SK-N-SH (cell line): ENCODE data around the gene FANCG. TPM values are rescaled to one million over a fixed set of nuclear protein-coding genes. Genes with fewer than 3 reads are reported as not detected.

Experiments
- CTCF ChIA-PET: fragments of 300-600, 350-600 bp; formaldehyde crosslinking; extraction: SDS; loops from one replicate; lab custom pipeline; 2021; lab: Yijun Ruan, JAX
- POLR2A ChIA-PET: fragments of 350-600 bp; sonication (Branson Sonifier 250); formaldehyde crosslinking; extraction: SDS; loops from one replicate; lab custom pipeline; 2020; ENCODE audit warnings: antibody characterized with exemption, inconsistent platforms; lab: Yijun Ruan, JAX
- DNase-seq: peaks from one replicate; pipeline ENCODE4 v3.0.0; 2012
- H2AFZ ChIP-seq: fragments of 200-600 bp; sonication (generic); 2 replicates; pipeline ENCODE4 v1.8.1; 2016; ENCODE audit warnings: antibody characterized with exemption, mild to moderate bottlenecking, low read depth
- H3F3A ChIP-seq: fragments of 200-600 bp; sonication (generic); replicated peaks from 2 replicates; pipeline ENCODE3; 2016; ENCODE audit warnings: antibody characterized with exemption, mild to moderate bottlenecking; ENCODE audit not compliant: insufficient read depth
- H3K27ac ChIP-seq, 2 experiments: fragments of 200-500 bp in 1 of 2; fragments of 200-600 bp in 1 of 2; sonication (Bioruptor generic) in 1 of 2; sonication (generic), shearing (Covaris generic) in 1 of 2; 2 replicates each; pipeline versions ENCODE4 v1.5.1 to v1.6.1; 2014 to 2016; ENCODE audit warnings: low read depth in 2 of 2, inconsistent platforms in 1 of 2, low read length in 1 of 2, mild to moderate bottlenecking in 1 of 2, mixed read lengths in 1 of 2
- H3K27me3 ChIP-seq: fragments of 200-600 bp; sonication (generic), shearing (Covaris generic); 2 replicates; pipeline ENCODE4 v1.6.1; 2016; ENCODE audit warnings: mixed run types; ENCODE audit not compliant: insufficient read depth
- H3K36me3 ChIP-seq, 2 experiments: fragments of 200-500 bp in 1 of 2; fragments of 200-600 bp in 1 of 2; sonication (Bioruptor generic) in 1 of 2; sonication (generic) in 1 of 2; replicated peaks in 1 of 2; 2 replicates each; pipeline versions ENCODE3 to v1.5.1; 2014 to 2016; ENCODE audit warnings: low read length in 1 of 2, mild to moderate bottlenecking in 1 of 2; ENCODE audit not compliant: insufficient read depth in 2 of 2, control insufficient read depth in 1 of 2
- H3K4me1 ChIP-seq, 2 experiments: fragments of 200-500 bp in 1 of 2; fragments of 200-600 bp in 1 of 2; sonication (Bioruptor generic) in 1 of 2; sonication (generic), shearing (Covaris generic) in 1 of 2; 2 replicates each; pipeline versions ENCODE4 v1.5.1 to v1.6.1; 2014 to 2016; ENCODE audit warnings: low read depth in 1 of 2, low read length in 1 of 2, mixed run types in 1 of 2; ENCODE audit not compliant: insufficient read depth in 2 of 2, control insufficient read depth in 1 of 2
- H3K4me2 ChIP-seq: fragments of 200-600 bp; sonication (generic), shearing (Covaris generic); 2 replicates; pipeline ENCODE4 v1.6.1; 2017; ENCODE audit warnings: mixed run types
- H3K4me3 ChIP-seq, 2 experiments: fragments of 200-500 bp in 1 of 2; fragments of 200-600 bp in 1 of 2; sonication (Bioruptor generic) in 1 of 2; sonication (generic), shearing (Covaris generic) in 1 of 2; 2 replicates each; pipeline versions ENCODE4 v1.5.1 to v1.8.1; 2014 to 2016; ENCODE audit warnings: low read depth in 2 of 2, inconsistent platforms in 1 of 2, low read length in 1 of 2, mild to moderate bottlenecking in 1 of 2, mixed read lengths in 1 of 2, moderate library complexity in 1 of 2
- H3K79me2 ChIP-seq: fragments of 200-600 bp; sonication (generic); 2 replicates; pipeline ENCODE4 v1.8.1; 2017; ENCODE audit warnings: mild to moderate bottlenecking; ENCODE audit not compliant: insufficient read depth
- H3K9ac ChIP-seq: fragments of 200-600 bp; sonication (generic); 2 replicates; pipeline ENCODE4 v1.6.1; 2017; ENCODE audit warnings: mixed run types
- H3K9me2 ChIP-seq: fragments of 200-600 bp; sonication (generic); 2 replicates; pipeline ENCODE4 v1.6.1; 2017; ENCODE audit warnings: mixed run types
- H3K9me3 ChIP-seq: fragments of 200-600 bp; sonication (generic); 2 replicates; pipeline ENCODE4 v1.6.1; 2017; ENCODE audit warnings: mixed run types, mild to moderate bottlenecking, moderate library complexity
- H4K20me1 ChIP-seq: fragments of 200-600 bp; sonication (generic); 2 replicates; pipeline ENCODE4 v1.6.1; 2017; ENCODE audit warnings: mild to moderate bottlenecking, mixed run types; ENCODE audit not compliant: insufficient read depth
- ELF1 ChIP-seq: IDR thresholded peaks from 2 replicates; pipeline ENCODE4 v1.4.0; 2012
- EP300 ChIP-seq, 2 experiments: IDR thresholded peaks; 2 replicates each; pipeline versions ENCODE4 v1.4.0 to v1.6.1; 2012; ENCODE audit warnings: borderline replicate concordance in 1 of 2, low read depth in 1 of 2, low read length in 1 of 2
- FOXJ3 ChIP-seq: sonication (generic); formaldehyde crosslinking; IDR thresholded peaks from 2 replicates; pipeline ENCODE4 v1.5.1; 2020; ENCODE audit warnings: mild to moderate bottlenecking, missing genetic modification reagents
- FOXM1 ChIP-seq: IDR thresholded peaks from 2 replicates; pipeline ENCODE4 v1.4.0; 2012; ENCODE audit warnings: low read depth, mild to moderate bottlenecking
- MAX ChIP-seq: IDR thresholded peaks from 2 replicates; pipeline ENCODE4 v1.4.0; 2012; ENCODE audit warnings: low read depth
- MEF2A ChIP-seq: IDR thresholded peaks from 2 replicates; pipeline ENCODE4 v1.4.0; 2012; ENCODE audit warnings: low read depth, borderline replicate concordance
- NRF1 ChIP-seq: IDR thresholded peaks from 2 replicates; pipeline ENCODE4 v1.6.1; 2012; ENCODE audit warnings: low read depth, mild to moderate bottlenecking, low read length
- PBX3 ChIP-seq: IDR thresholded peaks from 2 replicates; pipeline ENCODE4; 2012
- RCOR1 ChIP-seq: fragments of 150-350 bp; IDR thresholded peaks from 2 replicates; pipeline ENCODE4 v1.6.1; 2017; ENCODE audit warnings: antibody characterized with exemption, low read length
- RFX5 ChIP-seq: IDR thresholded peaks from 2 replicates; pipeline ENCODE4 v1.6.1; 2012; ENCODE audit warnings: mild to moderate bottlenecking, improper control_type of control experiment, low read length
- RXRA ChIP-seq: IDR thresholded peaks from 2 replicates; pipeline ENCODE4 v1.4.0; 2012; ENCODE audit warnings: low read depth, mild to moderate bottlenecking, borderline replicate concordance
- TAF1 ChIP-seq: IDR thresholded peaks from 2 replicates; pipeline ENCODE4 v1.6.1; 2012; ENCODE audit warnings: low read depth, mild to moderate bottlenecking, low read length, moderate library complexity, borderline replicate concordance
- USF1 ChIP-seq: IDR thresholded peaks from 2 replicates; pipeline ENCODE4 v1.4.0; 2012; ENCODE audit warnings: low read depth, borderline replicate concordance
- USF2 ChIP-seq: fragments of 150-350 bp; IDR thresholded peaks from 2 replicates; pipeline ENCODE4 v1.6.1; 2017; ENCODE audit warnings: antibody characterized with exemption, low read length, low read depth, borderline replicate concordance
- ZBTB33 ChIP-seq: IDR thresholded peaks from 2 replicates; pipeline ENCODE4 v1.4.0; 2012; ENCODE audit warnings: low read depth, borderline replicate concordance
- WGBS: methylation state at CpG from one replicate; pipeline ENCODE4 v1.1.6; 2017; ENCODE audit warnings: low lambda C conversion rate; 5-methylcytosine and 5-hydroxymethylcytosine counted together
- polyA plus RNA-seq, 3 experiments: library from polyadenylated mRNA; depleted of rRNA; stranded (reverse); fragments of >200 nt; gene quantifications; 2 replicates each; pipeline ENCODE4 v1.2.3, GENCODE V29; 2012
- TF ChIP-seq, protein P1 (sequence below): fragments of 150-350 bp; IDR thresholded peaks from 2 replicates; pipeline ENCODE4 v1.6.1; 2016; ENCODE audit warnings: mild to moderate bottlenecking, low read depth, low read length
- TF ChIP-seq, protein P2 (sequence below): fragments of 200-600 bp; sonication (generic); IDR thresholded peaks from 2 replicates; pipeline ENCODE4 v1.6.1; 2017; ENCODE audit warnings: antibody characterized with exemption, mild to moderate bottlenecking, moderate library complexity

Gene FANCG
- polyA plus RNA-seq, 1 of the 3 experiments (the other 2 are of a cell fraction) = 25.6 TPM

DNA sequence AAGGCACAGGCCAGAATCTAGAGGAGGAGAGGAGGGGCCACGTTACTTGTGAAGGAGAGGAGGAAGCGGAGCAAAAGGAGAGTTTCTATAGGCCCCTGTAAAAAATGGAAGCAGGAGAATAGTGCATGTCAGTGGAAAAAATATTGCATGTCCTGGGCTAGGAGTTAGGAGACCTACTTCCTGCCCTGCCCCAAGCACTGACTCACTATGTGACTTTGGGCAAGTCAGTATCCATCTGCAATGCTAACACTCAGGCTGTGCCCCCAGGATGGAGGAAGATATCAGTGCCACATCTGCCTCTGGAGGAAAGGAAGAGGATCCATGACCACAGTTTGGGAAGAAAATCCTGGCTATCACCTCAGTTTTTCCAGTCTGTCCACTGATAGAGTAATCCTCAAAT is 9.7 kb upstream of the FANCG start:
- 0 out of 2 replicates have a peak, but pooled peaks cover under 1% of the 10 kb centered on the region for H3K79me2 ChIP-seq
- no peak overlapping the region for H3K4me3 ChIP-seq
- WGBS = 97% methylated on average over 2 of the region's 2 CpGs
- TF ChIP-seq RXRA = no peak
- no peaks in the 10 kb centered on the region for H4K20me1 ChIP-seq
- no peaks in the 10 kb centered on the region for H3K9me2 ChIP-seq
- peaks cover 5 to 56% of the 10 kb centered on the region in 2 experiments for H3K36me3 ChIP-seq
- no peaks in the 10 kb centered on the region for H3K4me1 ChIP-seq
- peaks cover 8% of the 10 kb centered on the region for H3F3A ChIP-seq
- no peak overlapping the region for H2AFZ ChIP-seq
- no peak for DNase-seq
- H3K27ac ChIP-seq = no peak overlapping the region
- POLR2A ChIA-PET = no interaction called here
- CTCF ChIA-PET = no interaction called here
- H3K9me3 ChIP-seq = no peaks in the 10 kb centered on the region
- no peak overlapping the region for H3K9ac ChIP-seq
- no peaks in the 10 kb centered on the region for H3K27me3 ChIP-seq
- no peak overlapping the region for H3K4me2 ChIP-seq

DNA sequence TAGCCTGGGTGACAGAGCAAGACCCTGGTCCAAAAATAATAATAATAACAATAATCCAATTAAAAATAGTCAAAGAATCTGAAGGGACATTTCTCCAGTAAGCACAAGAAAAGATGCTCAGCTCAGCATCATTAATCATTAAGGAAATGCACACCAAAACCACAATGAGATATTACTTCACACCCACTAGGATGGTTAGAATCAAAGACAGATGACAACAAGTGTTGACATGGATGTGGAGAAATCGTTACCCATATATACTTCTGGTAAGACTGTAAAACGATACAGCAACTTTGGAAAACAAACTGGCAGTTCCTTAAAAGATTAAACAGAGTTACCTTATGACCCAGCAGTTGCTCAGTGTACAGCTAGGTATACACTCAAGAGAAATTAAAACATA is 5.3 kb upstream of the FANCG start:
- TF ChIP-seq, protein P1, sequence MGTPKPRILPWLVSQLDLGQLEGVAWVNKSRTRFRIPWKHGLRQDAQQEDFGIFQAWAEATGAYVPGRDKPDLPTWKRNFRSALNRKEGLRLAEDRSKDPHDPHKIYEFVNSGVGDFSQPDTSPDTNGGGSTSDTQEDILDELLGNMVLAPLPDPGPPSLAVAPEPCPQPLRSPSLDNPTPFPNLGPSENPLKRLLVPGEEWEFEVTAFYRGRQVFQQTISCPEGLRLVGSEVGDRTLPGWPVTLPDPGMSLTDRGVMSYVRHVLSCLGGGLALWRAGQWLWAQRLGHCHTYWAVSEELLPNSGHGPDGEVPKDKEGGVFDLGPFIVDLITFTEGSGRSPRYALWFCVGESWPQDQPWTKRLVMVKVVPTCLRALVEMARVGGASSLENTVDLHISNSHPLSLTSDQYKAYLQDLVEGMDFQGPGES = no peak
- no peak for TF ChIP-seq ELF1
- TF ChIP-seq, protein P2, sequence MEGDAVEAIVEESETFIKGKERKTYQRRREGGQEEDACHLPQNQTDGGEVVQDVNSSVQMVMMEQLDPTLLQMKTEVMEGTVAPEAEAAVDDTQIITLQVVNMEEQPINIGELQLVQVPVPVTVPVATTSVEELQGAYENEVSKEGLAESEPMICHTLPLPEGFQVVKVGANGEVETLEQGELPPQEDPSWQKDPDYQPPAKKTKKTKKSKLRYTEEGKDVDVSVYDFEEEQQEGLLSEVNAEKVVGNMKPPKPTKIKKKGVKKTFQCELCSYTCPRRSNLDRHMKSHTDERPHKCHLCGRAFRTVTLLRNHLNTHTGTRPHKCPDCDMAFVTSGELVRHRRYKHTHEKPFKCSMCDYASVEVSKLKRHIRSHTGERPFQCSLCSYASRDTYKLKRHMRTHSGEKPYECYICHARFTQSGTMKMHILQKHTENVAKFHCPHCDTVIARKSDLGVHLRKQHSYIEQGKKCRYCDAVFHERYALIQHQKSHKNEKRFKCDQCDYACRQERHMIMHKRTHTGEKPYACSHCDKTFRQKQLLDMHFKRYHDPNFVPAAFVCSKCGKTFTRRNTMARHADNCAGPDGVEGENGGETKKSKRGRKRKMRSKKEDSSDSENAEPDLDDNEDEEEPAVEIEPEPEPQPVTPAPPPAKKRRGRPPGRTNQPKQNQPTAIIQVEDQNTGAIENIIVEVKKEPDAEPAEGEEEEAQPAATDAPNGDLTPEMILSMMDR = no peak
- no peak for TF ChIP-seq FOXM1
- TF ChIP-seq USF2 = no peak
- TF ChIP-seq TAF1 = no peak
- no peak for TF ChIP-seq FOXJ3 (CRISPR knock-in tag)
- TF ChIP-seq RFX5 = no peak
- TF ChIP-seq USF1 = no peak
- TF ChIP-seq ZBTB33 = no peak
- no peak for TF ChIP-seq RCOR1
- TF ChIP-seq PBX3 = no peak
- no peak for TF ChIP-seq MEF2A
- no peak for TF ChIP-seq MAX
- no peak for TF ChIP-seq NRF1
- no peak for TF ChIP-seq EP300 (IDR thresholded peaks at IDR 0.05; ENCODE audit: borderline replicate concordance in 1 of 2, low read depth in 1 of 2, low read length in 1 of 2)
- no peak for TF ChIP-seq RXRA
- H3F3A ChIP-seq = peaks cover 12% of the 10 kb centered on the region
- no peak overlapping the region for H3K4me3 ChIP-seq
- no peaks in the 10 kb centered on the region for H3K9me2 ChIP-seq
- H2AFZ ChIP-seq = no peak overlapping the region
- H3K4me1 ChIP-seq = no peaks in the 10 kb centered on the region
- H3K36me3 ChIP-seq = peaks cover 0 to 19% of the 10 kb centered on the region in 2 experiments
- H3K4me2 ChIP-seq = no peak overlapping the region
- H3K9ac ChIP-seq = no peak overlapping the region
- WGBS = 90% methylated on average over 2 of the region's 2 CpGs
- H4K20me1 ChIP-seq = no peaks in the 10 kb centered on the region
- POLR2A ChIA-PET = no interaction called here
- no peaks in the 10 kb centered on the region for H3K9me3 ChIP-seq
- CTCF ChIA-PET = interaction anchor here (2.5 kb wide), 1 partner anchor 11 kb away, joined by 10 read pairs; the partner anchor contains the start of gene PIGO
- H3K79me2 ChIP-seq = no peaks in the 10 kb centered on the region
- H3K27ac ChIP-seq = no peak overlapping the region
- no peak for DNase-seq
- H3K27me3 ChIP-seq = no peaks in the 10 kb centered on the region
